HEK293 (cell line): ENCODE results near the gene TP53BP2.

ENCODE experiments used
- BCL11A ChIP-seq: fragments of 450-650 bp; formaldehyde crosslinking; IDR thresholded peaks from 2 replicates; pipeline ENCODE4 v1.5.1; 2016; ENCODE audit warnings: low read depth, missing biosample characterization, missing genetic modification characterization
- BCL11B ChIP-seq: fragments of 450-650 bp; formaldehyde crosslinking; IDR thresholded peaks from 2 replicates; pipeline ENCODE4 v1.5.1; 2016; ENCODE audit warnings: low read depth, missing biosample characterization, missing genetic modification characterization
- GLI4 ChIP-seq: fragments of 450-650 bp; formaldehyde crosslinking; IDR thresholded peaks from 2 replicates; pipeline ENCODE4 v1.5.1; 2016; ENCODE audit warnings: missing biosample characterization, missing genetic modification characterization
- GLIS1 ChIP-seq: fragments of 450-650 bp; formaldehyde crosslinking; IDR thresholded peaks from 2 replicates; pipeline ENCODE4 v1.5.1; 2016; ENCODE audit warnings: missing biosample characterization, missing genetic modification characterization
- IKZF3 ChIP-seq: fragments of 450-650 bp; IDR thresholded peaks from 2 replicates; pipeline ENCODE4 v1.5.0; 2018; ENCODE audit warnings: missing biosample characterization, mild to moderate bottlenecking, missing genetic modification characterization, moderate library complexity
- KLF7 ChIP-seq: fragments of 450-650 bp; formaldehyde crosslinking; IDR thresholded peaks from 2 replicates; pipeline ENCODE4 v1.5.1; 2016; ENCODE audit warnings: missing biosample characterization, missing genetic modification characterization, borderline replicate concordance
- OVOL3 ChIP-seq: fragments of 450-650 bp; formaldehyde crosslinking; IDR thresholded peaks from 2 replicates; pipeline ENCODE4 v1.5.1; 2016; ENCODE audit warnings: missing biosample characterization, missing genetic modification characterization
- REPIN1 ChIP-seq: fragments of 450-650 bp; formaldehyde crosslinking; IDR thresholded peaks from 2 replicates; pipeline ENCODE4 v1.5.1; 2017; ENCODE audit warnings: missing biosample characterization, missing genetic modification characterization, low read depth
- SCRT2 ChIP-seq: fragments of 450-650 bp; formaldehyde crosslinking; IDR thresholded peaks from 2 replicates; pipeline ENCODE4 v1.5.1; 2016; ENCODE audit warnings: missing biosample characterization, missing genetic modification characterization
- SP2 ChIP-seq: fragments of 450-650 bp; formaldehyde crosslinking; IDR thresholded peaks from 2 replicates; pipeline ENCODE4 v1.5.1; 2016; ENCODE audit warnings: missing biosample characterization, missing genetic modification characterization
- TCF7L2 ChIP-seq: IDR thresholded peaks from 2 replicates; pipeline ENCODE4 v1.6.1; 2011; ENCODE audit warnings: low read depth, mild to moderate bottlenecking, inconsistent platforms, low read length, moderate library complexity, borderline replicate concordance
- ZNF140 ChIP-seq: fragments of 450-650 bp; formaldehyde crosslinking; IDR thresholded peaks from 2 replicates; pipeline ENCODE4 v1.5.1; 2016; ENCODE audit warnings: missing biosample characterization, missing genetic modification characterization
- ZNF202 ChIP-seq: fragments of 450-650 bp; formaldehyde crosslinking; IDR thresholded peaks from 2 replicates; pipeline ENCODE4 v1.5.1; 2016; ENCODE audit warnings: missing biosample characterization, missing genetic modification characterization, borderline replicate concordance
- ZNF214 ChIP-seq: fragments of 450-650 bp; formaldehyde crosslinking; IDR thresholded peaks from 2 replicates; pipeline ENCODE4 v1.5.1; 2017; ENCODE audit warnings: missing biosample characterization, mild to moderate bottlenecking, missing genetic modification characterization, borderline replicate concordance
- ZNF324 ChIP-seq: fragments of 450-650 bp; formaldehyde crosslinking; IDR thresholded peaks from 2 replicates; pipeline ENCODE4 v1.5.1; 2016; ENCODE audit warnings: missing biosample characterization, missing genetic modification characterization
- ZNF426 ChIP-seq: fragments of 450-650 bp; formaldehyde crosslinking; IDR thresholded peaks from 2 replicates; pipeline ENCODE4 v1.5.1; 2017; ENCODE audit warnings: missing biosample characterization, missing genetic modification characterization, mild to moderate bottlenecking, inconsistent platforms, moderate library complexity
- ZNF501 ChIP-seq: fragments of 450-650 bp; formaldehyde crosslinking; IDR thresholded peaks from 2 replicates; pipeline ENCODE4 v1.5.1; 2016; ENCODE audit warnings: missing biosample characterization, missing genetic modification characterization
- ZNF510 ChIP-seq: fragments of 450-650 bp; formaldehyde crosslinking; IDR thresholded peaks from 2 replicates; pipeline ENCODE4 v1.5.1; 2018; ENCODE audit warnings: mild to moderate bottlenecking, missing genetic modification characterization, missing biosample characterization; ENCODE audit not compliant: insufficient replicate concordance
- ZNF518A ChIP-seq: fragments of 450-650 bp; formaldehyde crosslinking; conservative IDR thresholded peaks from 2 replicates; pipeline ENCODE4 v1.5.1; 2016; ENCODE audit warnings: low read depth, missing biosample characterization, missing genetic modification characterization
- ZNF561 ChIP-seq: fragments of 450-650 bp; IDR thresholded peaks from 2 replicates; pipeline ENCODE4 v1.5.1; 2018; ENCODE audit warnings: missing biosample characterization, missing genetic modification characterization, borderline replicate concordance
- ZNF623 ChIP-seq: fragments of 450-650 bp; formaldehyde crosslinking; IDR thresholded peaks from 2 replicates; pipeline ENCODE4 v1.5.1; 2016; ENCODE audit warnings: missing biosample characterization, missing genetic modification characterization
- ZNF639 ChIP-seq: fragments of 450-650 bp; formaldehyde crosslinking; IDR thresholded peaks from 2 replicates; pipeline ENCODE4 v1.5.1; 2016; ENCODE audit warnings: missing biosample characterization, missing genetic modification characterization
- ZNF692 ChIP-seq: fragments of 450-650 bp; formaldehyde crosslinking; IDR thresholded peaks from 2 replicates; pipeline ENCODE4 v1.5.1; 2016; ENCODE audit warnings: missing biosample characterization, missing genetic modification characterization
- ZNF747 ChIP-seq: fragments of 450-650 bp; formaldehyde crosslinking; IDR thresholded peaks from 2 replicates; pipeline ENCODE4 v1.5.1; 2016; ENCODE audit warnings: missing biosample characterization, missing genetic modification characterization
- ZNF768 ChIP-seq: fragments of 450-650 bp; formaldehyde crosslinking; IDR thresholded peaks from 2 replicates; pipeline ENCODE4 v1.5.1; 2018; ENCODE audit warnings: missing biosample characterization, mild to moderate bottlenecking, missing genetic modification characterization
- ZNF830 ChIP-seq: fragments of 450-650 bp; IDR thresholded peaks from 2 replicates; pipeline ENCODE4 v1.5.0; 2018; ENCODE audit warnings: missing biosample characterization, missing genetic modification characterization, low read depth, mild to moderate bottlenecking, moderate library complexity
- TF ChIP-seq, protein P1 (sequence below): fragments of 450-650 bp; formaldehyde crosslinking; IDR thresholded peaks from 2 replicates; pipeline ENCODE4 v1.5.1; 2016; ENCODE audit warnings: missing biosample characterization, missing genetic modification characterization
- TF ChIP-seq, protein P2 (sequence below): fragments of 450-650 bp; formaldehyde crosslinking; IDR thresholded peaks from 2 replicates; pipeline ENCODE4 v1.5.1; 2017; ENCODE audit warnings: missing biosample characterization, missing genetic modification characterization

Gene TP53BP2

DNA sequence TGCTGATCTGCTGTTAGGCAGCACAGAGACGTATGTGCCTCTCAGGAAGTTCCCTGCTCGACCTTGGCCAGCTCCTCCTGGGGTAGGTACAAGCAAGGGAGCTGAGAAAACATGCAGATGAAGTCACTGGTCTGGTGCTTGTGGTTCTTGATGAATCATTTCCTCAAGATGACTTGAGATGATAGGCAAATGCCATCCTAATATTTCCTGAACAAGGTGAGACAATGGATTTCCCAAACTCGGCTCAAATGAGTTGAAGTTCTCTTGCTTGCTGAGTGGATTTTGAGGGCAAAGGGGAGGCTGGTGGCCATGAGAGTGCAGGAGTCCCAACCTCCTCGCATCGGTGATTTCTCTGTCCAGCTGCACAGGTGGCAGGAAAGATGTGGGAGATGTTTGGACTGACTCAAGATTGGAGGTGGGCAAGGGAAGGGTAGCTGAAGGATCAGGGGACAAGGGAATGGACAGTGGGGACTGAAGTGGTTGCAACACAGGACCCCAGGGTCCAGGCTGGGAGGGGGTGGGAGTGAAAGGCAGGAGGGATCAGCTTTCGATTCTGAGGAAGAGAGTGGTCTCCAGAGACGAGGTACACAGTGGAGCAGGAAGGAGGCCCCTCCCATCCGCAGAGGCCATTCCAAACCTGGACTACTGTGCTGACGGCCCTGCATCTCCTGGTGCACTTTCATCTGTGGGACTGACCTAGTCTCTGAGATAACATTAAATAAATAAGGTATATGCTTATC lies 69.5 kb downstream of the TP53BP2 start (continued):
- TF ChIP-seq, protein P1, sequence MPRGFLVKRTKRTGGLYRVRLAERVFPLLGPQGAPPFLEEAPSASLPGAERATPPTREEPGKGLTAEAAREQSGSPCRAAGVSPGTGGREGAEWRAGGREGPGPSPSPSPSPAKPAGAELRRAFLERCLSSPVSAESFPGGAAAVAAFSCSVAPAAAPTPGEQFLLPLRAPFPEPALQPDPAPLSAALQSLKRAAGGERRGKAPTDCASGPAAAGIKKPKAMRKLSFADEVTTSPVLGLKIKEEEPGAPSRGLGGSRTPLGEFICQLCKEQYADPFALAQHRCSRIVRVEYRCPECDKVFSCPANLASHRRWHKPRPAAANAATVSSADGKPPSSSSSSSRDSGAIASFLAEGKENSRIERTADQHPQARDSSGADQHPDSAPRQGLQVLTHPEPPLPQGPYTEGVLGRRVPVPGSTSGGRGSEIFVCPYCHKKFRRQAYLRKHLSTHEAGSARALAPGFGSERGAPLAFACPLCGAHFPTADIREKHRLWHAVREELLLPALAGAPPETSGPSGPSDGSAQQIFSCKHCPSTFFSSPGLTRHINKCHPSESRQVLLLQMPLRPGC (tag by site-specific recombination), result peak; percentile 36; the same call in 1 of the 2 replicates
- TF ChIP-seq ZNF768 (tag by site-specific recombination) (no peak), ZNF692 (tag by site-specific recombination) (no peak), ZNF623 (tag by site-specific recombination) (no peak), REPIN1 (tag by site-specific recombination) (no peak), ZNF426 (tag by site-specific recombination) (no peak), BCL11A (tag by site-specific recombination) (no peak; the same call in 1 of the 2 replicates), IKZF3 (tag by site-specific recombination) (no peak), ZNF501 (no peak), ZNF518A (tag by site-specific recombination) (no peak), SCRT2 (tag by site-specific recombination) (peak; percentile 57; the same call in 1 of the 2 replicates), ZNF324 (no peak), OVOL3 (tag by site-specific recombination) (no peak), KLF7 (tag by site-specific recombination) (no peak), ZNF214 (tag by site-specific recombination) (no peak), BCL11B (tag by site-specific recombination) (no peak), ZNF747 (tag by site-specific recombination) (no peak), ZNF830 (no peak), ZNF510 (tag by site-specific recombination) (no peak), GLIS1 (tag by site-specific recombination) (0 out of 2 replicates have a peak, but pooled peaks have one; percentile 6), TCF7L2 (no peak), GLI4 (tag by site-specific recombination) (no peak), ZNF561 (no peak), SP2 (tag by site-specific recombination) (no peak), ZNF639 (no peak), ZNF202 (tag by site-specific recombination) (no peak), ZNF140 (tag by site-specific recombination) (no peak)
- TF ChIP-seq, protein P2, sequence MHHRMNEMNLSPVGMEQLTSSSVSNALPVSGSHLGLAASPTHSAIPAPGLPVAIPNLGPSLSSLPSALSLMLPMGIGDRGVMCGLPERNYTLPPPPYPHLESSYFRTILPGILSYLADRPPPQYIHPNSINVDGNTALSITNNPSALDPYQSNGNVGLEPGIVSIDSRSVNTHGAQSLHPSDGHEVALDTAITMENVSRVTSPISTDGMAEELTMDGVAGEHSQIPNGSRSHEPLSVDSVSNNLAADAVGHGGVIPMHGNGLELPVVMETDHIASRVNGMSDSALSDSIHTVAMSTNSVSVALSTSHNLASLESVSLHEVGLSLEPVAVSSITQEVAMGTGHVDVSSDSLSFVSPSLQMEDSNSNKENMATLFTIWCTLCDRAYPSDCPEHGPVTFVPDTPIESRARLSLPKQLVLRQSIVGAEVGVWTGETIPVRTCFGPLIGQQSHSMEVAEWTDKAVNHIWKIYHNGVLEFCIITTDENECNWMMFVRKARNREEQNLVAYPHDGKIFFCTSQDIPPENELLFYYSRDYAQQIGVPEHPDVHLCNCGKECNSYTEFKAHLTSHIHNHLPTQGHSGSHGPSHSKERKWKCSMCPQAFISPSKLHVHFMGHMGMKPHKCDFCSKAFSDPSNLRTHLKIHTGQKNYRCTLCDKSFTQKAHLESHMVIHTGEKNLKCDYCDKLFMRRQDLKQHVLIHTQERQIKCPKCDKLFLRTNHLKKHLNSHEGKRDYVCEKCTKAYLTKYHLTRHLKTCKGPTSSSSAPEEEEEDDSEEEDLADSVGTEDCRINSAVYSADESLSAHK (tag by site-specific recombination), result no peak
